MV-4-11 (cell line): Measurements from ENCODE around the gene CYB5D1.
A peak's percentile ranks its signal among the peaks of the same experiment; 100 is the strongest.

Experiments
- DNase-seq: peaks from one replicate; lab custom pipeline; 2025; lab: John Stamatoyannopoulos, UW

Gene CYB5D1

GRCh38 chr17:7844292-7845154 is 13.3 kb upstream of the CYB5D1 start:
- peak; percentile 92 for DNase-seq

GRCh38 chr17:7845359-7846062 is 12.3 kb upstream of the CYB5D1 start:
- no peak for DNase-seq

DNA sequence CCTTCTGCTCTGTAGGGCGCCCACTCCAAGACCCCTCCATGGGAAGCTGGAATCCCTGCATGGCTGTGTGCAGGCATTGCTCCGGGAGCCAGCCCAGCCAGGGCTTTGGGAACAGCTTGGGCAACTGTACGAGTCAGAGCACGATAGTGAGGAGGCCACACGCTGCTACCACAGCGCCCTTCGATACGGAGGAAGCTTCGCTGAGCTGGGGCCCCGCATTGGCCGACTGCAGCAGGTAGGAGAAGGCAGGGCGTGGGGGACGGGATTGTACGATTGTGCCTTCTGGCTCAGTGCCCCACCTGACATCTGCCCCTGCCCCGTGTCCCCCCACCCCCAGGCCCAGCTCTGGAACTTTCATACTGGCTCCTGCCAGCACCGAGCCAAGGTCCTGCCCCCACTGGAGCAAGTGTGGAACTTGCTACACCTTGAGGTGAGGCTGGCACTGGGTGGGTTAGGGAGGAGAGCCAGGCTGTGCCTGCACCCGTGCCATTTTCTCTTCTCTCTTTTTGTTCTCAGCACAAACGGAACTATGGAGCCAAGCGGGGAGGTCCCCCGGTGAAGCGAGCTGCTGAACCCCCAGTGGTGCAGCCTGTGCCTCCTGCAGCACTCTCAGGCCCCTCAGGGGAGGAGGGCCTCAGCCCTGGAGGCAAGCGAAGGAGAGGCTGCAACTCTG is 11.6 kb upstream of the CYB5D1 start:
- DNase-seq = no peak

DNA sequence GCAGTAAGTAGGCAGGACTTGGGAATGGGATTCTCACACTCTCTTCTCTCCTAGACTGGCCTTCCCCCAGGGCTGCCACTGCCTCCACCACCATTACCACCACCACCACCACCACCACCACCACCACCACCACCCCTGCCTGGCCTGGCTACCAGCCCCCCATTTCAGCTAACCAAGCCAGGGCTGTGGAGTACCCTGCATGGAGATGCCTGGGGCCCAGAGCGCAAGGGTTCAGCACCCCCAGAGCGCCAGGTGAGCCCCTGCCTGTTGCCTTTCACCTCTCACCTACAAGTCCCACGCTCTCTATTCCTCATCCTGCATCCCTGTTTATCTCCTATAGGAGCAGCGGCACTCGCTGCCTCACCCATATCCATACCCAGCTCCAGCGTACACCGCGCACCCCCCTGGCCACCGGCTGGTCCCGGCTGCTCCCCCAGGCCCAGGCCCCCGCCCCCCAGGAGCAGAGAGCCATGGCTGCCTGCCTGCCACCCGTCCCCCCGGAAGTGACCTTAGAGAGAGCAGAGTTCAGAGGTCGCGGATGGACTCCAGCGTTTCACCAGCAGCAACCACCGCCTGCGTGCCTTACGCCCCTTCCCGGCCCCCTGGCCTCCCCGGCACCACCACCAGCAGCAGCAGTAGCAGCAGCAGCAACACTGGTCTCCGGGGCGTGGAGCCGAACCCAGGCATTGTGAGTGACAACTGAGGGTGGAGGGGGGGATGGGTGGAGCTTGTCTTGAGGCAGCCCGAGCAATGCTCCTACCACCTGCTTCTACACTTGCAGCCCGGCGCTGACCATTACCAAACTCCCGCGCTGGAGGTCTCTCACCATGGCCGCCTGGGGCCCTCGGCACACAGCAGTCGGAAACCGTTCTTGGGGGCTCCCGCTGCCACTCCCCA is 10.8 kb upstream of the CYB5D1 start:
- no peak for DNase-seq

- no peak for DNase-seq
Observed at GRCh38 chr17:7848131-7848579, 9.6 kb upstream of the CYB5D1 start.

DNA sequence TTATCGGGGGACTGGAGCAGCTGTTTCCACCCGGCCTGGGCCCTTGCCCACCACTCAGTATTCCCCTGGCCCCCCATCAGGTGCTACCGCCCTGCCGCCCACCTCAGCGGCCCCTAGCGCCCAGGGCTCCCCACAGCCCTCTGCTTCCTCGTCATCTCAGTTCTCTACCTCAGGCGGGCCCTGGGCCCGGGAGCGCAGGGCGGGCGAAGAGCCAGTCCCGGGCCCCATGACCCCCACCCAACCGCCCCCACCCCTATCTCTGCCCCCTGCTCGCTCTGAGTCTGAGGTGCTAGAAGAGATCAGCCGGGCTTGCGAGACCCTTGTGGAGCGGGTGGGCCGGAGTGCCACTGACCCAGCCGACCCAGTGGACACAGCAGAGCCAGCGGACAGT is 9.1 kb upstream of the CYB5D1 start:
- DNase-seq = no peak

GRCh38 chr17:7849130-7849750 is 8.6 kb upstream of the CYB5D1 start:
- DNase-seq = no peak

DNA sequence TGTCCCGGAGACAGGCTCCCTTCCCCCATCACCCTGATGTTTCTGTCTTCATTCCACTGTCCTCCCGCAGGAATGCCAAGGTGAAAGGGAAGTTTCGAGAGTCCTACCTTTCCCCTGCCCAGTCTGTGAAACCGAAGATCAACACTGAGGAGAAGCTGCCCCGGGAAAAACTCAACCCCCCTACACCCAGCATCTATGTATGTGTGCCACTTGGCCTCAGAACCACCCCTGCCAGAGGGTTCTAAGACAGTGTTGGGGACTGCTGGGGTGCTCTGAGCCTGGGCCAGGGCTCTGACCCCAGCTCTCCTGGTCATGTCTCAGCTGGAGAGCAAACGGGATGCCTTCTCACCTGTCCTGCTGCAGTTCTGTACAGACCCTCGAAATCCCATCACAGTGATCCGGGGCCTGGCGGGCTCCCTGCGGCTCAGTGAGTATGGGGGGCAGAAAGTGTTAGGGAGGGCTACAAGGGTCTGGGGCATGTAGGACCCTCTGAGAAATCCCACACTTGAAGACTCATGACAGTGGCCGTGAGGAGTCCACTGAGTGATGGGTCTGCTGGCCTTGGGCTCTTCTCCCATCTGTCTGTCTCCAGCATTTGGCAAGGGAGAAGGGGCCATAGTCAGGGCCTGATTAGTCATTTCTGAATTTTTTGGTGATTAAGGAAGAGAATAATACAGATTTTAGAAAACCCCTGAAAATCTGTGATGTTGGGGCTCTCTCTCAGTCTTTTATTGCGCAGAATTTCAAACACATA is 7.9 kb upstream of the CYB5D1 start:
- no peak for DNase-seq

DNA sequence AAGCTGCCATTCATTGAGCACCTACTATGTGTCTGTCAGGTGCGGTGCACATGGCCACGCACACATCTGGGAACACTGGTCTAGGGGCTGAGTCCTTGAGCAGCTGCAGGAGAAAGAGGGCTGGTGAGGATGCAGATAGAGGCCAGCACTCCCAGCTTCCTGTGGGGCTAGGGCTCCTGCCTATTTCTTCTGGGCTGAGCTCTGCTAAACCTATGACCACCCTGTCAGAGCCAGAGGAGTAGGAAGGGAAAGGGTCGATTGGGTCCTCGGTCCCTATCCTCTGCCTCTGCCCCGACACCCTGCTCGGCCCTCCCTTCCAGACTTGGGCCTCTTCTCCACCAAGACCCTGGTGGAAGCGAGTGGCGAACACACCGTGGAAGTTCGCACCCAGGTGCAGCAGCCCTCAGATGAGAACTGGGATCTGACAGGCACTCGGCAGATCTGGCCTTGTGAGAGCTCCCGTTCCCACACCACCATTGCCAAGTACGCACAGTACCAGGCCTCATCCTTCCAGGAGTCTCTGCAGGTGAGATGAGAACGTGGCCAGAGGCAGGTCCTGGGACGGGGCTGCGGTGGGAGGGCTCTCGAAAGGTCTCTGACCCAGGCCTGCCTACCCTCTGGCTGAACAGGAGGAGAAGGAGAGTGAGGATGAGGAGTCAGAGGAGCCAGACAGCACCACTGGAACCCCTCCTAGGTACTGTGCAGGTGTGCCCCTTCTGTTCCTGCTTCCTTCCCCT is 6.9 kb upstream of the CYB5D1 start:
- no peak for DNase-seq

- DNase-seq = peak; percentile 85
Observed at GRCh38 chr17:7851438-7852261, 6.2 kb upstream of the CYB5D1 start.

DNA sequence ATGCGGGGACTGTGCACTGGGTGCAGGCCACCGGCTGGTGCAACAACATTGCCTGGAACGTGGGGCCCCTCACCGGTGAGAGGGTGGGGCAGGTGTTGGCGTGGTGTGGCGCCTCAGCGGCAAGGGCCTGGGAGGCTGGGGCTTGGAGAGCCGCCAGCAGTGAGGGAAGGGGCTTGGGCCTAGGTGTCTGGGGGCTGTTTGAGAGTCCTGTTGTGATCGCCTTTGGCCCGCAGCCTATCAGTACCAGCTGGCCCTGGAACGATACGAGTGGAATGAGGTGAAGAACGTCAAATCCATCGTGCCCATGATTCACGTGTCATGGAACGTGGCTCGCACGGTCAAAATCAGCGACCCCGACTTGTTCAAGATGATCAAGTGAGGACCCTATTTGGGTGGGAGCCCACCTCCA is 5.5 kb upstream of the CYB5D1 start:
- no peak for DNase-seq

- no peak for DNase-seq
Observed at GRCh38 chr17:7852919-7853690, 4.7 kb upstream of the CYB5D1 start.

- no peak for DNase-seq
Observed at GRCh38 chr17:7853691-7854038, 4.1 kb upstream of the CYB5D1 start.

DNA sequence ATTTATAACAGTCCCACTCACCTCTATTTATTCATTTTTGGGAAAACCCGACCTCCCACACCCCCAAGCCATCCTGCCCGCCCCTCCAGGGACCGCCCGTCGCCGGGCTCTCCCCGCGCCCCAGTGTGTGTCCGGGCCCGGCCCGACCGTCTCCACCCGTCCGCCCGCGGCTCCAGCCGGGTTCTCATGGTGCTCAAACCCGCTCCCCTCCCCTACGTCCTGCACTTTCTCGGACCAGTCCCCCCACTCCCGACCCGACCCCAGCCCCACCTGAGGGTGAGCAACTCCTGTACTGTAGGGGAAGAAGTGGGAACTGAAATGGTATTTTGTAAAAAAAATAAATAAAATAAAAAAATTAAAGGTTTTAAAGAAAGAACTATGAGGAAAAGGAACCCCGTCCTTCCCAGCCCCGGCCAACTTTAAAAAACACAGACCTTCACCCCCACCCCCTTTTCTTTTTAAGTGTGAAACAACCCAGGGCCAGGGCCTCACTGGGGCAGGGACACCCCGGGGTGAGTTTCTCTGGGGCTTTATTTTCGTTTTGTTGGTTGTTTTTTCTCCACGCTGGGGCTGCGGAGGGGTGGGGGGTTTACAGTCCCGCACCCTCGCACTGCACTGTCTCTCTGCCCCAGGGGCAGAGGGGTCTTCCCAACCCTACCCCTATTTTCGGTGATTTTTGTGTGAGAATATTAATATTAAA is 3.6 kb upstream of the CYB5D1 start:
- DNase-seq = no peak

DNA sequence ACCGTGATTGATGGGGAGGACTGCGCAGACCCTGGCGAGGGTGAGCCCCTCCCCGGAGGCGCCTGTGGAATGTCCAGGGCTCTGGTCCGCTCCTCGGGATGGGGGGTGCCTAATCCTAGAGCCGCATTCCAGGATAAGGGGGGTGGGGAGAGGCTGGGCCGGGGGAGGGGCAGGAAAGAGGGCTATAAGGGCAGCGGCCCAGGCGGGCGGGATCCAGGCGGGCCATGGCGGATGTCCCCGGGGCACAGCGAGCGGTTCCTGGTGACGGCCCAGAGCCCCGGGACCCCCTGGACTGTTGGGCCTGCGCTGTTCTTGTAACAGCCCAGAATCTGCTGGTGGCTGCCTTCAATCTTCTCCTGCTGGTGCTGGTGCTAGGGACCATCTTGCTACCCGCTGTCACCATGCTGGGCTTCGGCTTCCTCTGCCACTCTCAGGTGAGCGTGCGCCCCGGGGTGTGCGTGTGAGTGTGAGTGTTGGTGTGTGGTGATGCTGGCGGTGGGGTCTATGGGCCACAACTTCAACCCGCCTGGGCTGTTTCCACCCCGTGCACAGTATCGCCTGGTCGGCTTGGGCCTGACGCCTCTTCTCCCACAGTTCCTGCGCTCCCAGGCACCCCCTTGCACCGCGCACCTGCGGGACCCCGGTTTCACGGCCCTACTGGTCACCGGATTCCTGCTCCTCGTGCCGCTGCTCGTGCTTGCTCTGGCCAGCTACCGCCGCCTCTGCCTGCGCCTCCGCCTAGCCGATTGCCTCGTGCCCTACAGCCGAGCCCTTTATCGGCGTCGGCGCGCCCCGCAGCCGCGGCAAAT is 2.7 kb upstream of the CYB5D1 start, which contains the start of gene TMEM88:
TMEM88 (plus strand) TSS at position 216 of the 809 bp plus-strand sequence; CDS start at position 225, 9 bp downstream.
- DNase-seq = no peak

DNA sequence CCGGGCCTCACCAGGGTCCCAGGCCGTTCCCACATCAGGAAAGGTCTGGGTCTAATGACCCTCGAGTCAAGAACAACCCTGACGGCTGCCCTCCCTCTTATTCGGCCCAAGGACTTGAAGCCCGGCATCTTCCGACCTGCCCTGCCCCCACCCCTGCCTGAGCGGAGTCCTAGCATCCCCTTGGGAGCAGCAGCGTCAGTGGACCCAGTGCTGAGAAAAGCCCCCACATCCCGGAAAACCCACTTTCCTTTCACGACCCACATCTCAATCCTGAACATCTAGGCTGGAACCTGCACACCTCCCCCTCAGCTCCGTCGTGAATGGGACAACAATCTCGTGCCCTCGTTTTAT is 2.2 kb upstream of the CYB5D1 start:
- no peak for DNase-seq
